Measurements from ENCODE around the gene IQUB.
"Not testable (repeated sequence)": the region's sequence is repeated elsewhere in the genome, so short reads cannot be mapped to it uniquely, and the experiment has no call there.

Gene IQUB

DNA sequence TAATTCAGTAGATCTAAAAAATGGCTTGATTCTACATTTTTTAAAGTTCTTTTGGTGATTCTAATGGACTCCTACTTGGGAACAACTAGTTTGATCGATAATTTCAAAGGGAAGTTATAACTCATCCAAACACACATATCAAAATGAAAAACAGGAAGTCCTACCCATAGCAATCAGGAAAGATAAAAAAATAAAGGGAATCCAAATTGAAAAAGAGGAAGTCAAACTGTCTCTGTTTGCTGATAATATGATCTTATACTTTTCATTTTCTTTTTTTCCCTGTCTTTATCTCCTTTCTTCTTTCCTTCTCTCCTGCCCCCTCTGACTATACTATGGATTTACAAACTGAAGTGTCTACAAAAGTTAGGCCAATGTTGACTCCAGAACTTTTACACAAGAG lies 118.8 kb downstream of the IQUB start:
- no peak for DNase-seq (ENCODE audit: low read depth)

DNA sequence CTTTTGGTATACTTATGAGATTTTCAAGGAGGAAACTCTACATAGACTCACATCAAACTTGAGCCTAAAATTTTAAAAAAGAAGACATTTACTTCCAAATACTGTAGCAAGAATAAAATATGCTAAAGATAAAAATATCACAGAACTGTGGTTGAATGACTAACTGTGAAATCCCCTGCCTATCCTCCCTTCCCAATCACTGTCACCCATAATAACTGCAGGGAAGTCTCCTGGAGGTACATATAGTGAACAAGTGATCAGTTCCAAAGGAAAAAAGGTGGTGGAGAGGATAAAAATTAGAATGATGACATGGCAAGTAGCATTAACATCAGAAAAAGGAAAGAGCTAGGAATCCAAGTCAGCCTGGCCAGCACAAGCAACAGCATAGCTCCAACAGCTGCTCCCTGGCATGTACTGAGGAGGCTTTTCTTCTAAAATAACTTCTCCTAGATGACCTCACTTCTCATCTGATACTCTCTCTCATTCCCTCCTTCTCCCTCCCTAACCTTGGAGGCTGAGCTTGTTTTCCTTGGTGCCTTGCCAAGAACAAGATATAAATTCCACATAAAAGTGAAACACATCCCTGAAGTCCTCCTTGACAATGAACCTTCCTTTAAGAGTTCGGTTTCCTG lies 124.0 kb downstream of the IQUB start:
- peak; percentile 24 for DNase-seq (ENCODE audit: low read depth)

DNA sequence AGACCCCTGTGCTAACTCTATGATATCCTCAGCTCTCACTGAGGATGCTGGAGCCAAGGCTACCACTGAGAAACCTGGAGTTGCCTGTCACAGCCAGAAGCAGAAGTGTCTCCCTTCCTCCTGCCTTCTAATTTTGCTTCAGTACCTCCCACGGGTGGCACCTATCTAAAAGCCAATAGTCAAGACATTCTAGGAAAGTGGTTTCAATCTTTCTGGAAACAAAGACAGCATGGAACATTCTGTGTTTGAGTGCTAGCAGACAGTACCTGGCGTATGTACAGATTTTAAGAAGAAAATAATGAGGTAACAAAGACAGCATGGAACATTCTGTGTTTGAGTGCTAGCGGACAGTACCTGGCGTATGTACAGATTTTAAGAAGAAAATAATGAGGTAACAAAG lies 126.4 kb downstream of the IQUB start:
- not testable (repeated sequence) for DNase-seq (ENCODE audit: low read depth)

All from HS-5 (cell line).